HG03095 (cell line): ENCODE results near the gene RELA.
"Not testable (repeated sequence)": the region's sequence is repeated elsewhere in the genome, so short reads cannot be mapped to it uniquely, and the experiment has no call there.

Source experiments
- ATAC-seq: cut with Tn5 transposase; IDR thresholded peaks from one replicate; pipeline ENCODE4 v1.9.1; 2021; ENCODE audit warnings: moderate library complexity; ENCODE audit not compliant: unreplicated experiment

The RELA gene

DNA sequence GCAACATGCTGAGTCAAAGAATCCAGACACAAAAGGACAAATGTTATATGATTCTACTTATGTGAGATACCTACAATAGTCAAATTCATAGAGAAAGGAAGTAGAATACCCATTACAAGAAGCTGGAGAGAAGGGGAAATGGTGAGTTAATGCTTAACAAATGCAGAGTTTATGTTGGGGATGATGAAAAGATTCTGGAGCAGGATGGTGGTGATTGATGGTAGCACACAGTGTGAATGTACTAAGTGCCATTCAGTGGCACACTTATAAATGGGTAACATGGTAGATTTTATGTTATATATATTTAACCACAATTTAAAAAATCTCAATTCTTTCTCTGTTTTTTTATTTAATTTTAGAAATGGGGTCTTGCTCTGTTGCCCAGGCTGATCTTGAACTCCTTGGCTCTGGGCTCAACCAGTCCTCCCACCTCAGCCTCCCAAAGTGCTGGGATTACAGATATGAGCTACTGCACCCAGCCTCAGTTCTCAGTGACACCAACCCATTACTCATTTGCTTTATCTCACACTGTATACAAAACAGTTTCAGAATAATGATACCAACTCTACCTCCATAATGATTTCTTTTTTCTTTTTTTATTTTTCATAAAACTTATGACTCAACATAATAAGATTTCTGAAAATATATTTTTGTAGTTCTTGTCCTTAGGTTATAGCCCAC is 9.6 kb upstream of the RELA start:
- ATAC-seq = no peak

- ATAC-seq = peak; percentile 13
These were observed 1.0 kb upstream of the RELA start for GRCh38 chr11:65663639-65664200.

- no peak for ATAC-seq
These were observed 393 bp downstream of the RELA start for GRCh38 chr11:65662247-65662798.

DNA sequence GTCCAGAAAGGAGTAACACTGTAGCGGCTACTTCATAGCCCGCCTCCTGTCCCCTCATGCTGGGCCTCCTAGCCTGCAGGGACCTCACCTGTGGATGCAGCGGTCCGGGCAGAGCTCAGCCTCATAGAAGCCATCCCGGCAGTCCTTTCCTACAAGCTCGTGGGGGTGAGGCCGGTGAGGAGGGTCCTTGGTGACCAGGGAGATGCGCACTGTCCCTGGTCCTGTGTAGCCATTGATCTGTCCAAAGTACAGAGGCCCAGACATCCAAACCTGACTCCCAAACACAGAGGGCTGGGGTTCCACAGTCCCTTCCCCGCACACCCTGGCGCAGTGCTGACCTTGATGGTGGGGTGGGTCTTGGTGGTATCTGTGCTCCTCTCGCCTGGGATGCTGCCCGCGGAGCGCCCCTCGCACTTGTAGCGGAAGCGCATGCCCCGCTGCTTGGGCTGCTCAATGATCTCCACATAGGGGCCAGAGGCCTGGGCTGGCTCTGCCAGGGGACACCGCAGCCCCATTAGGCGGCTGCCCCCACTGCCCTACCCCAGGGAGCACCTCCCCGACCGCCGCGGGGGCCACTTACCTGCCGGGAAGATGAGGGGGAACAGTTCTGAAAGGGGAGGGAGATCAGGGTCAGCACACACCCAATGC is 993 bp downstream of the RELA start:
- ATAC-seq = no peak

DNA sequence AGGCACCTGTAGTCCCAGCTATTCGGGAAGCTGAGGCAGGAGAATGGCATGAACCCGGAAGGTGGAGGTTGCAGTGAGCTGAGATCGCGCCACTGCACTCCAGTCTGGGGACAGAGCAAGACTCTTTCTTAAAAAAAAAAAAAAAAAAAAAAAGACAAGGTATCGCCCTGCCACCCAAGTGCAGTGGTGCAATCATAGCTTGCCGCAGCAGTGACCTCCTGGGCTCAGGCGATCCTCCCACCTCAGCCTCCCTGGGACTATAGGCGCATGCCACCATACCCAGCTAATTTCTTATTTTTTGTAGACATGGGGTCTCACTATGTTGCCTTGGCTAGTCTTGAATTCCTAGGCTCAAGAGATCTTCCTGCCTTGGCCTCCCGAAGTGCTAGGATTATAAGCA is 1.8 kb downstream of the RELA start:
- ATAC-seq = not testable (repeated sequence)

DNA sequence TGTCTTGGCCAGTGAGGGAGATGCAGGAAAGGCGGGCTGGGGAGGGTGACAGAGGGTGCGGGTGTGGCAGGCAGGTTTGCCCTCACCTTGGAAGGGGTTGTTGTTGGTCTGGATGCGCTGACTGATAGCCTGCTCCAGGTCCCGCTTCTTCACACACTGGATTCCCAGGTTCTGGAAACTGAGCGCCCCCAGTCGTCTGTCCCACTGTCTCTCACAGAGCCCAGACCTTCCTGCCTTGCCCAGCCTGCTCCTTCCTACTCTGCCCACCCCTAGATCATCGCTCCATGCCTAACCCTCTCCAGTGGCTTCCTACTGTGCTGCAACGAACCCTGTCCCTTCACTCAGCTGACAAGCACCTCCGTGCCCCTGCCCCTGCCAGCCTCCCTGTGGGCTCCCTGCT is 2.7 kb downstream of the RELA start:
- no peak for ATAC-seq

DNA sequence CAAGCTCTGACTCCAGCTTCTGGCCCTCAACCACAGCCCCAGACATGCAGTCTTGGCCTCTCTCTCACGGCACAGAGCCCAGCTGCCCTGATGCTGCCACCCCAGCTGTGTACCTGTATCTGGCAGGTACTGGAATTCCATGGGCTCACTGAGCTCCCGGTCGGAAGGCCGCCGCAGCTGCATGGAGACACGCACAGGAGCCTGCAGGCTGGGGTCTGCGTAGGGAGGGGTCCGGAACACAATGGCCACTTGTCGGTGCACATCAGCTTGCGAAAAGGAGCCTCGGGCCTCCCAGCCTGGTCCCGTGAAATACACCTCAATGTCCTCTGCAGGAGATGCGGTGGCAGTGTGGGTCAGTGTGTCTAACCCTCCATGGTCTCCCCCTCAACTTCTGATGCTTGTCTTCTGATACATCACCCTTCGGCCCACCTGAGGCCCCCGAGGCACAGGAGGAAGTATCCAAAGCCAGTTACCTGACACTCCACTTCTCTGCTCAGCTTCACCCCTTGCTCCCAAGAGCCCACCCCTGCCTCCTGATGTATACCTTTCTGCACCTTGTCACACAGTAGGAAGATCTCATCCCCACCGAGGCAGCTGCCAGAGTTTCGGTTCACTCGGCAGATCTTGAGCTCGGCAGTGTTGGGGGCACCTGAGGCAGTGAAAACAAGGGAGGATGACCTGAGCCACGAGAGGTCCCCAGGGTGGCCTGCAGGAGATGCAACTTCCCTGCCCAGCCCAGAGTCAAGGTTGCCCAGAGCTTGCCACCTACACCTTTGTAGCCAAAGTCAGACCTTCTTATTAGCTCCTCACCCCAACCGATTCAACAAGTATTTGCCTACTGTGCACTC is 4.3 kb downstream of the RELA start:
- no peak for ATAC-seq

DNA sequence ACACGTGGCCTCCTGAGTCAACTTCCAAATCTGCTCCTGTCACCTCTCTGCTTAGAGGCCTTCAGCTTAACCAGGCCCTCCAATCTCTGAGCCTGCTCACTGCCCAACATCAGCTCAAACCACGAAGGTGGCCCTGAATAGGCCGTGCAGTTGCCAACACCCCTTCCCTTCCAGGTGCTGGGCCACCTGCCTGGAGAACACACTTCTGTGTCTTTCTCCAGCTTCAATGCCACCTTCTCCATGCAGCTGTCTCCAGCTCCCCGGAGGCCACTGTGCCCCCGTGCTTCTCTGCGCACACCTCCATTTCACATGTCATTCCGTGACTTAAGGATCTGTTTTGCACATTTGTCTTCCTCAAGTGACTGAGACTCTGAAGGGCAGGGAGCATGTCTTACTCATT is 5.3 kb downstream of the RELA start:
- no peak for ATAC-seq

- ATAC-seq = no peak
These were observed 7.0 kb downstream of the RELA start for GRCh38 chr11:65655570-65656332.

DNA sequence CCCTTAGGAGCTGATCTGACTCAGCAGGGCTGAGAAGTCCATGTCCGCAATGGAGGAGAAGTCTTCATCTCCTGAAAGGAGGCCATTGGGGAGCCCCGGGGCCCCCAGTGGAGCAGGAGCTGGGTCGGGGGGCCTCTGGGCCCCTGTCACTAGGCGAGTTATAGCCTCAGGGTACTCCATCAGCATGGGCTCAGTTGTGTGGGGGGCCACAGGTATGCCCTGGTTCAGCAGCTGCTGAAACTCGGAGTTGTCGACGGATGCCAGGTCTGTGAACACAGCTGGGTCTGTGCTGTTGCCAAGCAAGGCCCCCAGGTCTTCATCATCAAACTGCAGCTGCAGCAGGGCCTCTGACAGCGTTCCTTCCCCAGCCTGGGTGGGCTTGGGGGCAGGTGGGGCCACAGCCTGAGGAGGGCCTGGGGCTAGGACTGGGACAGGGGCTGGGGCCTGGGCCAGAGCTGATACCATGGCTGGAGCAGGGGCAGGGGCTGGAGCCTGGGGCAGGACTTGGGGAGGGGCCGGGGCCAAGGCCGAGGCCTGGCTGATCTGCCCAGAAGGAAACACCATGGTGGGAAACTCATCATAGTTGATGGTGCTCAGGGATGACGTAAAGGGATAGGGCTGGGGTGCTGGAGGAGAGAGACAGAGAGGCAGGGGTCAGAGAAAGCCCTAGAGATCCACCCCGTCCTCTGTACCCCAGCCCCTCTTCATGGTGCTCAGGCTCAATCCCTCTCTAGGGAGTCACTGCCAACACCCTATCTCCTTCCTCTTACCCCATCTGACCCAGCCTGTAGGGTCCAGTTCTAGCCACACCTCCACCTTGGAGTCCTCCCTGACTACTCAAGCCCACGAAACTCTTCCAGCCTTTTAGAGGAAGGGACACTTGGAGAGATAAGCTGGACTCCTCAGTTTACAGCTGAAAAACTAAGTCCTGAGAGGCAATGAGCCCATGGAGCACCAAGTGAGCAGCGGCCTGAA is 8.1 kb downstream of the RELA start:
- no peak for ATAC-seq

DNA sequence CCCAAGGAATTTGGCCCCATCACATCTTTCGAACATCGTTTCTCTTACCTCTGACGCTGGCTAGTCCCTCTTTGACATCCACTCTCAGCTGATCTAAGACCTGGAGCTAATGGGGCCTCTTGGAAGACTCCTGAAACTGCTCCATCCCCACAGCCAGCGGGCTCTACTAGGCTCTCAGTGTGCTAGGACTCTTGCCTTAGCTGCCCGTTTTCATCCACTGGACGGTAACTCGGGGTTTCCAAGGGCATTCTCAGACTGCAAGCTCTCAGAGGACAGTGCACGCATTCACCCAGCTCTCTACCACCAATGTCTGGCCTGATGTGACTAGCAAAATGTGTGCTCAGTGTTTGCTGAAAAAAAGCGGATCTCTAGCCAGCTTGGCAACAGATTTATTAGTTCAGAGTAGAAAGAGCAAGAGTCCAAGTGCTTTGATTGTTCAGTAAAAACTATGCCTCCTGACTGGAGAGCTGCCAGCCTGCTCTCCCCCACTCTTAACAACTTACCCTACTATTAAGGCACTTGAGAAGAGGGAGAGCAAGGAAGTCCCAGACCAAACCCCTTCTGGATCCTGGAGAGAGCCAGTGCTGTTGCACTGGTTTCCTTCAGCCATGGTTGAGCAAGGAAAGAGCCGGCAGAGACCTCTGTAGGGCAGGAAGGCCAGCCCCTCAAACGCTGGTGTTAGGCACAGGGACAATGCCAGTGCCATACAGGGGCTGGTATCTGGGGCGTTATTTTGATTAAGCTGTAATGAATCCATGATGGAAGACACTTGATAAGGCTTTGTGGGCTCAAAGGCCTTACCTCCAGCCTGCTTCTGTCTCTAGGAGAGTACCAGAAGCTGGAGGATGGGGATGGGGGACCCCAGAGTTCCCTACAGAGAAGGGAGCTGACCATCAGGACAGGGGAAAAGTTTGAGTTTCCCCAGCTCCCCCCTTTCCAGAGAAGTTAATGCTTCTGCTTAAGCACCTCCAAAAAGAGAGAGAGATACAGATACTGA is 9.2 kb downstream of the RELA start:
- ATAC-seq = no peak

DNA sequence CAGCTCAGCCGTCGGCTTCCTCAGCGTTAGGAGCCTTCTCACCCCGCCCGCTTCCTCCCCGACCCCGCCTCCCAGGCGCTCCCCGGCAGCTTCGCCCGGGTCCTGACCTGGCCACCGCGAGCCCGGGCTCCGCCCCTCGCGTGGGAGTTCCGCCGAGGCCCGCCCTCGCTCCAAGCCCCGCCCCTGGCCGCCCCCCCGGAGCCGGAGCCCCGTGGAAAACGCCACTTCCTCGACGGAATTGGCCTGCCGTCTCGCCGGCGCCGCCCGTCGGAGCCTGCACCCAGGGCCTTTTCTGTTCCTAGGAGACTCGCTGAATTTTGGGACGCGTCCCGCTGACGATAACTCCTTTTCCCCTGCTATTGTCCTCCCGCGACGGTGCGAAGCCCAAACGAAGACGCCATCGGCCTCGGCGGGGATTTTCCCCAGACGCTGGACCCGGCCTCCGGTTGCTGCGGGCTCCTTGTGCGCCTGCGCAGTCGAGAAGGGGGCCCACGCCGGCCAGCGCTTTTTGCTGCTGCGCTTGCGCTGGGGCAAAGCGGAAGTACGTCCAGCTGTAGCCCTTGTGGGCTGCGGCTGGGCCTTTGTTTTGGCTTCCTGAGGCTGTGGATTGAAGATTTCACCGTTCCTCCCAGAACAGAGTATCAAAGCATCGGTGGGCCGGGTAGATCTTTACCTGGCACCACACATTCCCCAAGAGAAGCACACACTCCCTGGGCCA is 10.0 kb downstream of the RELA start:
- ATAC-seq = peak; percentile 60

GRCh38 chr11:65651589-65652510 is 10.9 kb downstream of the RELA start:
- ATAC-seq = no peak

- no peak for ATAC-seq
These were observed 11.5 kb downstream of the RELA start for GRCh38 chr11:65651339-65651588.

DNA sequence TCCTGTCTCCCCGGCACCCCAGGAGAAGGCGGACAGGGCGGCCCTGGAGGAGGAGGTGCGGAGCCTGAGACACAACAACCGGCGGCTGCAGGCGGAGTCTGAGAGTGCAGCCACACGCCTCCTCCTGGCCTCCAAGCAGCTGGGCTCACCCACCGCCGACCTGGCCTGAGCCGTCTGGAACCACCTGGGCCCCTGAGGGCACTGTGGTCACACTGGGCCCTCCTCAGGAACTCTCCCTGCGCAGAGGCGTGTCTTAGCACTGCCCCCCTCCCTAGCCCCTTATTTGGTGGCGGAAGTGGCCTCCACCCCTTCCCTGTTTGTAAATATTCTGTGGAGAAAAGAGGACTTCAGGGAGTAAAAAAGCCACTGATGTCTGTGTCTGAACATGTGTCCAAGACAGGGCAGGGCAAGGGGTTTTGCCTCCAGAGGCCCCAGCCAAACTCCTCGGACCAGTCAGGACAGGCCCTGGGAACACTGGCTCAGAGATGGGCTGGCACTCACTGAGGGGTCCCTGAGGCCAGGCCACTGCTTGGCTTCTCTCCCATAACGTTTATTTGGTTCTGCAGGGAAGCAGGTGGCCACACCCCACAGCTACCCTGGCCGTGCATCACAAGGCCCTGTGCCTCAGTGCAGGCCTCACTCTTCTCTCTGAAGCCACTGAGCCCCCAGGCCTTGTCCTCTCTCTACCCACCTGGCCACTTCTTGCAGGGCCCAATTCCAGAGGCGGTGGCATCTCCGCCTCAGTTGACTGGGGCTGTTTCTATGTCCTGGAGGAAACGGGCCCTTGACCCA is 12.0 kb downstream of the RELA start:
- no peak for ATAC-seq
